Measurements from ENCODE around the gene BPIFB3. TPM values are rescaled to one million over a fixed set of nuclear protein-coding genes. Genes with fewer than 3 reads are reported as not detected.

The BPIFB3 gene
- total and polyA plus RNA-seq, 2 of the 13 experiments (the other 11 are each of a cell fraction or from before 2014, with no cell fraction given): 0.09 TPM; not detected in 1

DNA sequence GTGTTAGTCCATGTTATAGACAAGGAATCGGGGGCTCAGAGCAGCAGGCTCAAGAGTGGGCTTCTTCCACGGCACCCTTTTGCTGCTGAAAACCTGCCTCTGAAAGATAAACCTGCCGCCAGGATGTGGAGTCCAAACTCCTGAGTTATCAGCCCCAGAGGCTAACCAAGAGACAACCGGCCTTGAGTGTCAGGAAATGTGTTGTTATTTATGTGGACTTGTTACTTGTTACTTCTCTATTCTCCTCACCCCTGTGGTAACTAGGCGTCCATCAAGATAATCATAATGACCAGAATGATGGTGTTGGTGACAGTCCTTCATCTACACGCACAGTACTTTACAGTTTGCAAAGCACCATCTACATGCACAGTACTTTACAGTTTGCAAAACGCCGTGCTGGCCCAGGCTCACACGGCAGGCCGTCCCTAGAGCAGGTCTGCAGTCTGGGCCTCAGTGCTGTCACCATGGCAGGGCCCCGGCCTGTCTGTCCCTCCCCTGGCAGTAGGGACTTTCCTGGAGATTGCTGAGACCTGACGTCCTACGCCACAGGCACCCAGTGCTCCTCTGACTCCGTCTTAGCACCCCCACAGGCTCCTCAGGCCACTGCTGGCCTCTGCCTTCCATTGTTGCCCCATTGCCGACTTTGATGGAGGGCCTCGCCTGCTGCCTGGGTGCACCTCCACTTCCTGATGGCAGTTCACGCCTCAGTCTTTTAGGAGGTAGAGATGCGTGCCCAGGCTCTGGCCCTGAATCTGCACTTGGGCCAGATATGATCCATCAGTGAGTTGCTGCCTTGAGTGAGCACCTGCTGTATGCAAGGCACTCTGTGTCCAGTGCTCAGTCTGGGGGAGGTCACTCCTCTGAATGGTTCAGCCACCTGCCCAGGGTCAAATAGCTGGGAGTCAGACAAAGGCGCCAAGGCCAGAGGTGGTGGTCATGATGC lies 16.7 kb downstream of the BPIFB3 start:
- Histone ChIP-seq H3K9ac (ENCODE audit: insufficient read depth, low read depth, low read length) (no peak overlapping the region), H4K20me1 (ENCODE audit: insufficient read depth, low read length) (no peaks in the 10 kb centered on the region), H3K27ac (ENCODE audit: extremely low read length, insufficient read depth, low read length) (no peak overlapping the region), H3K4me1 (ENCODE audit: insufficient read depth, low read length) (no peaks in the 10 kb centered on the region), H3K79me2 (ENCODE audit: insufficient read depth, low read length) (no peaks in the 10 kb centered on the region), H3K4me3 (replicated peaks in 1 of 3; ENCODE audit: insufficient read depth in 1 of 3, low read depth in 2 of 3, low read length in 3 of 3) (no peak overlapping the region), H3K4me2 (ENCODE audit: low read depth, low read length) (no peak overlapping the region), H3K27me3 (ENCODE audit: control insufficient read depth in 1 of 2, insufficient read depth in 2 of 2, low read length in 2 of 2) (peaks cover 10 to 49% of the 10 kb centered on the region in 2 experiments), H2AFZ (ENCODE audit: low read length) (no peak overlapping the region), H3K36me3 (replicated peaks in 1 of 2; ENCODE audit: control insufficient read depth in 1 of 2, insufficient read depth in 2 of 2, low read length in 2 of 2) (no peaks in the 10 kb centered on the region), H3K9me3 (ENCODE audit: low read length) (no peaks in the 10 kb centered on the region)
- in situ Hi-C loops (cut with HindIII; ENCODE audit: extremely low pct_ligation_motif_present, low pct_unique_long_range_greater_than_20kb): no loop called here
- no TSS peak for BruUV-seq (replicated peaks)
- 30% methylated on average over 18 of the region's 19 CpGs for WGBS (ENCODE audit: low lambda C conversion rate)
- intact Hi-C loops (cut with micrococcal nuclease; ENCODE audit: unreplicated experiment): no loop called here
- ChIA-PET CTCF (ENCODE audit: low intra/inter-chr PET ratio, low total read pairs) (no interaction called here), POLR2A (no interaction called here)
- DNase-seq (ENCODE audit: low spot score) (no peak), ATAC-seq (peak; percentile 17; the same call in 2 of the 3 replicates), FAIRE-seq (no peak)
- no peak for TF ChIP-seq POLR2AphosphoS5 (IDR thresholded peaks at IDR 0.05; ENCODE audit: low read depth, low read length)
- TF ChIP-seq ZNF121 (CRISPR knock-in tag; IDR thresholded peaks at IDR 0.05): no peak
- TF ChIP-seq ZNF17 (CRISPR knock-in tag; IDR thresholded peaks at IDR 0.05): no peak
- TF ChIP-seq ZNF225 (CRISPR knock-in tag; IDR thresholded peaks at IDR 0.05): no peak; the same call in 1 of the 2 replicates
- no peak for TF ChIP-seq PREB (CRISPR knock-in tag; IDR thresholded peaks at IDR 0.05)
- no peak for TF ChIP-seq MAFF (IDR thresholded peaks at IDR 0.05; ENCODE audit: low read depth, low read length)
- TF ChIP-seq MATR3 (CRISPR knock-in tag; IDR thresholded peaks at IDR 0.05): 0 out of 2 replicates have a peak, but pooled peaks have one; percentile 55
- TF ChIP-seq, protein P1, sequence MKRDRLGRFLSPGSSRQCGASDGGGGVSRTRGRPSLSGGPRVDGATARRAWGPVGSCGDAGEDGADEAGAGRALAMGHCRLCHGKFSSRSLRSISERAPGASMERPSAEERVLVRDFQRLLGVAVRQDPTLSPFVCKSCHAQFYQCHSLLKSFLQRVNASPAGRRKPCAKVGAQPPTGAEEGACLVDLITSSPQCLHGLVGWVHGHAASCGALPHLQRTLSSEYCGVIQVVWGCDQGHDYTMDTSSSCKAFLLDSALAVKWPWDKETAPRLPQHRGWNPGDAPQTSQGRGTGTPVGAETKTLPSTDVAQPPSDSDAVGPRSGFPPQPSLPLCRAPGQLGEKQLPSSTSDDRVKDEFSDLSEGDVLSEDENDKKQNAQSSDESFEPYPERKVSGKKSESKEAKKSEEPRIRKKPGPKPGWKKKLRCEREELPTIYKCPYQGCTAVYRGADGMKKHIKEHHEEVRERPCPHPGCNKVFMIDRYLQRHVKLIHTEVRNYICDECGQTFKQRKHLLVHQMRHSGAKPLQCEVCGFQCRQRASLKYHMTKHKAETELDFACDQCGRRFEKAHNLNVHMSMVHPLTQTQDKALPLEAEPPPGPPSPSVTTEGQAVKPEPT (CRISPR knock-in tag; IDR thresholded peaks at IDR 0.05; ENCODE audit: low read depth): no peak
- no peak for TF ChIP-seq IRF2 (CRISPR knock-in tag; IDR thresholded peaks at IDR 0.05)
- TF ChIP-seq KMT2B (CRISPR knock-in tag; IDR thresholded peaks at IDR 0.05): no peak
- TF ChIP-seq ZHX1 (CRISPR knock-in tag; IDR thresholded peaks at IDR 0.05; ENCODE audit: low read depth): no peak
- TF ChIP-seq ZBTB37 (CRISPR knock-in tag; IDR thresholded peaks at IDR 0.05): no peak
- no peak for TF ChIP-seq ZNF512B (CRISPR knock-in tag; IDR thresholded peaks at IDR 0.05; ENCODE audit: borderline replicate concordance)
